HG03442 (cell line): ENCODE measurements around the gene USF3.

ENCODE experiments used
- ATAC-seq: cut with Tn5 transposase; IDR thresholded peaks from one replicate; pipeline ENCODE4 v1.9.1; 2021; ENCODE audit warnings: mild to moderate bottlenecking, moderate library complexity; ENCODE audit not compliant: unreplicated experiment

Gene USF3

DNA sequence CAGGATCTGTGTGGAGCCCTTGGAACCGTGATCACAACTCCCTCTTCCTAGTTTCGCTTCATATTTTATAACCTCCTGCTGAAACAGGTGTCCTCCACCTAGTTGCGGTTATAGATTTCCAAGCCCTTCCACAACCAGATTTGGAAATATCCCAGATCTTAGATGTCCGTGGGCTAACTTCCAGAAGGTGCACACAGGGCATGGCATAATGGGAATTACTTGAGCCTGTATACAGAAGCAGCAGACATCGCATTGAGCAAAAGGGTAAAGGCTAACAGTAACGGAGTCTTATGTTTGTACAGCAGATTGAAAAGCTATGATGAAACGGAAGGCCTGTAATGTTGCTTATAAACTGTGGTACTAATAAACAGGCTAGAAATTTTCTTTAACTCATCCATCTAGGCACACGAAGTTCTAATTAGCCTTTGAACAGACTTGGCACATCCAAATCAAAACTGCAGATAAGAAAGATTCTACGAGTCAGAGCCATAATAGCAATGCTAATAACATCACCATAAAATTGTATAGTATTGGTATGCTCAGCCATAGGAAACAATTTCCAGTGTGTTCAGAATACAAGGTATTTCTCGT is 1.2 kb upstream of the USF3 start:
- ATAC-seq, result no peak

DNA sequence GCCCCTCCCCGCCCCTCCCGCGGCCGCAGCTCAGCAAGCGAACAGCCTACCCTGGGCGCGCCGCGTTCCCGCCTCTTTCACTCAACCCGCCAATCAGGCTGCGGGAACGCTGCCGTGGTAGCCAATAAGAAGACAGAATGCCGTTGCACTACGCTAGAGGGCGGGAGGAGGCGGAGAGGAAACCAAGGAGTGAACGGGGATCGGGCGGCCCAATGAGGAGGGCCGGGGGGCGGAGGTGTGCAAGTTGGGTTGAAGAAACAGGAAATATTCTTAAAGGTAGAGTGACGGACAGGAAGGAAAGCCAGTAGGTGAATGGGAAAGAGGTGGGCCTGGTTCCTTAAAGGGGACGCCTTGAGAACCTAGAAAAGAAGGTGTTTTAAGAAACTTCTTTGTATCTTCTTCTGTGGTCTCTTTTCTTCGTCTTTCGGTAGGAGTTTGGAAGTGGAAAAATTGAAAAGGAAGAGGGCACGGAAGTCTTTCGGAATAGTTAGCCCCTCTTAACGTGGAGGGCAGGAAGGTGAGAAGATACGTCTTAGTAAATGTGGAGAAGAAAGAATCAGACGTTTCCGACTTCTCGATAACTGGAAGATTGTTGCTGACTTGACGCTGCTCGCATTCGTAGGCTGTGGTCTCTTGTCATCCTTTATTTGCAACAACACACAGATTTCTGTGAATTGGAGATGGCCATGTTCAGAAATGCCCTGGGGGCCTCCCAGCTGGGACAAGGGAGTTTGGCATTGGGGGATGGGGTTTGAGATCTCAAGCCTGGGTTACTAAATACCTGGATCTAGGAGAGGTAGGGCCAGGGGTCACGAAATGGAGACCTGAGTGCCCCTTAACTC is 437 bp upstream of the USF3 start:
- ATAC-seq, result peak; percentile 95

DNA sequence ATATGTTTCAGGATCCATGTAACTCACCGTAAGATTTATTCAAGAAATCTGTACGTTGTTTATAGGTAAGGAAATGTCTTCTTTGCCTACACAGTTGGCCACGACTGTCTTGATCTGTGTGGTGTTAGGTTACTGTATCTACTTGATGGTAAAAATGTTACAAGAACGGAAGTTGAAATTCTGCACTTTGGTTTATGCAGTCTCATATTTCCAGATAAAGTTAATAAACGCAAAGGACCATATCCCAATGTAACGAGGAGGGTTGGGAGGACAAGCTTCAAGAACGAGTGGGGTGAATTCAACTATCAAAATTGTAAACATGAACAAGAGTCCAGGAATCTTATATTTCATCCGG is 1.0 kb downstream of the USF3 start:
- no peak for ATAC-seq

GRCh38 chr3:113690482-113690881 is 6.0 kb downstream of the USF3 start:
- ATAC-seq, result no peak

DNA sequence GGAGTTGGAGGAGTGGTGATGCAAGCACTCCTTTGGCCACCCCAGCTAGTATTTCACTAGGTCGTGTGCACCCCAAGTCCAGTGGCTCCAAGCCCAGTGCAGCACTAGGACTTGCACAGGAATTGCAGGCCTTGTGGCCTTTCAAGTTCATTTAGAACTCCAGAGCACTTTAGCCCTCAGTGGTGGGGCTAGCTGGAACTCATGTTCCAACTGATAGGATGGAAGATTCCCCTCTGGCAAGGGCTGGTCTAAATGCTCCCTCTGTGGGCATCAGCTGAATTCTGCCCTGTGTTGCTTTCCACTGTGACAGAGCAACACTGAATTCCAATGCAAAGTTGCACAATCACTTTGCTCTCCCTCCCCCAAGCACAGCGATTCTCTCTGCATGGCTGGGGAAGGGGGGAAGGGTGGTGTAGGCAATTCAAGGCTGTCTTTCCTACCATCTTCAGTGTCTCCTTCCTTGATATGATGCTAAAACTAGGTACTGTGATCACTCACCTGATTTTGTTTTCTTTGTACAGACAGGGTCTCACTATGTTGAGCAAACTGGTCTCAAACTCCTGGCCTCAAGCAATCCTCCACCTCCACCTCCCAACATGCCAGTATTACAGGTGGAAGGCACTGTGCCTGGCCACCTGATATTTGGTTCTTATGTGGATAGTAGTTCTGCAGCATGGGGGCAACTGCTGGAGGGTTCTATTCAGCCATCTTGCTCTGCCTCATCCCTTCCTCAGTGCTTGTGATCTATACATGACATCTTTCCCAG is 10.3 kb downstream of the USF3 start:
- no peak for ATAC-seq

DNA sequence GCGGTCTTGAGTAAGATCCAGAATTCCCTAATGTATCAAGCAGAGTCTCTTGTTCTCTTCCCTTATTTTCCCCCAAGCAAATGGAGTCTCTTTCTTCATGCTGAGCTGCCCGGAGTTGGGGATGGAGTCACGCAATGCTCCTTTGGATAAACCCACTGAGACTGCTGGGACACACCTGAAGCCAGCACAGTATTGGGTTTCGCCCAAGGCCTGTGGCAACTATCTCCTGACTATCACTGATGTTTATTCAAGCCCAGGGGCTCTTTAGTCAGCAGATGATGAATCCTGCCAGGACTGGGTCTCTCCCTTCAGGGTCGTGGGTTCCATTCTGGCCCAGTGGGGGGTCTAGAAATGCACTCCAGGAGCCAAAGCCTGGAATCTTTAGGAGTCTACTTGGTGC is 11.3 kb downstream of the USF3 start:
- ATAC-seq, result no peak

DNA sequence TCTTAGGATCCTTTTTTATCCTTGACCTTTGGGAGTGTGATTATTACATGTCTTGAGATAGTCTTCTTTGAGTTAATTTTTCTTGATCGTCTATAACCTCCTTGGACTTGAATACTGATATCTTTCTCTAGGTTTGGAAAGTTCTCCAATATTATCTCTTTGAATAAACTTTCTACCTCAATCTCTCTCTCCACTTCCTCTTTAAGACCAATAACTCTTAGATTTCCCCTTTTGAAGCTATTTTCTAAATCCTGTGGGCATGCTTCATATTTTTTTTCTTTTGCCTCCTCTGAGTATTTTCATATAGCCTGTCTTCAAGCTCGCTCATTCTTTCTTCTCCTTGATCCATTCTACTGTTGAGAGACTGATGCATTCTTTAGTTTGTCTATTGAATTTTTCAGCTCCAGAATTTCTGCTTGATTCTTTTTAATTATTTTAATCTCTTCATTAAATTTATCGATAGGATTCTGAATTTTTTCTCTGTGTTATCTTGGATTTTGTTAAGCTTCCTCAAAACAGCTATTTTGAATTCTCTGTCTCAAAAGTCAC is 12.1 kb downstream of the USF3 start:
- no peak for ATAC-seq

- no peak for ATAC-seq
Observed at GRCh38 chr3:113678773-113679172, 17.7 kb downstream of the USF3 start.

- no peak for ATAC-seq
Observed at GRCh38 chr3:113677737-113678136, 18.7 kb downstream of the USF3 start.

- no peak for ATAC-seq
Observed at GRCh38 chr3:113676261-113676660, 20.2 kb downstream of the USF3 start.

GRCh38 chr3:113673593-113673992 is 22.8 kb downstream of the USF3 start:
- no peak for ATAC-seq

- no peak for ATAC-seq
Observed at GRCh38 chr3:113668015-113668414, 28.4 kb downstream of the USF3 start.

- ATAC-seq, result no peak
Observed at GRCh38 chr3:113664523-113665094, 31.8 kb downstream of the USF3 start.

- ATAC-seq, result no peak
Observed at GRCh38 chr3:113663761-113664160, 32.7 kb downstream of the USF3 start.

DNA sequence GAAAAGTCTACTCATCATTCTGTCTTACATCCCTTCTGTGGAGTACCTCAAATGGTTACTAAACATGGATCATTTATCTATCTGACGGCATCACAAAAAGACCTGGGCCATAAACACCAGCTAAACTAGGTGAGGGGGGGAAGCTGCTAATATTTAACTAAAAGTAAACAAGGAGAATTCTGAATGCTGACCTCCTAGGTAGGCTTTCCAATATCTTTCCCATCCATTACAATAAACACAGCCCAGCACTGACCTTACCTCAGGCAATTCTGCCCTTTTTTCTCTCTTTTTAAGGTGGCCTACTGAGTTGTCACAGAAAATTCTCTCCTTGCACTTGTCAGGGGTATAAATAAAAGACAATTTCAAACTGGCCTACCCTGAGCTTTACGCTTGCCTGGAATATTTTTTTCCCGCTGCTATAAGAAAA is 33.1 kb downstream of the USF3 start:
- ATAC-seq, result no peak

GRCh38 chr3:113662824-113663223 is 33.6 kb downstream of the USF3 start:
- ATAC-seq, result no peak

DNA sequence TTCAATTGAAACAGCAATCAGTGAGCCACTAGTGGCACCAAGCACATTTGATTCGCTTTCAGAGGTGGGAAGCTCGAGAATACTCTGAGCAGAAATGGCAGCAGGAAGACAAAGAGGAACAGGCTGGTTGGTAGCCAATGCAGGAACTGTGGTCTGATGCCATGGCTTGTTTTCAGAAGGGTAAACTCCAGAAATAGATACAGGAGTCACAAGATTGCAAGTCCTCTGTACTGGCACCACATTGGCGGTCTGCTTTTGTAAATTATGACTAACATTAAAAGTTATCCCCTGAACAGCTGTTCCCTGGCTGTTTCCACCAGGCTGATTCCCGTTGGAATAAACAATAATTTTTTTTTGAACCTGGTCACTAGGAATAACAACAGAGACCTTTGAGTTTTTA is 35.5 kb downstream of the USF3 start:
- ATAC-seq, result no peak

DNA sequence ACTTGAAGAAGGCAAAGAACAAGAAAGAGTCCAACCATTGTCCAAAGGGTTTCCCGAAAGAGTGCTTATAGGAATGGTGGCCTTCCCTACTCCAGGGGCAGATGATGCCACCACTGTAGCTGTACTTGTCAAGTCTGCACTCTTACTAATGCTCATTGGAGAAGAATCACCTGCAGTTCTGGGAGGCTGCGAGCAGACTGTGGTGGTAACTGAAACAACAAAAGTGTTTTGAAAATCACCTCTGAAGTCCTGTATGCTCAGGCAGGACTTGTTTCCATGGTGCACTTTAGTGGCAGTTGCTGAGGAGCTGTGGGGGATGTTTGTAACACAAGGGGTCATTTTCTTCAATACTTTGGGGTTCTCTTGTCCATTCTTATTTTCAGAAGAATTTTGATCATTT is 36.0 kb downstream of the USF3 start:
- ATAC-seq, result no peak

GRCh38 chr3:113659996-113660395 is 36.4 kb downstream of the USF3 start:
- ATAC-seq, result no peak

- no peak for ATAC-seq
Observed at GRCh38 chr3:113659101-113659541, 37.3 kb downstream of the USF3 start.

- no peak for ATAC-seq
Observed at GRCh38 chr3:113658107-113658506, 38.3 kb downstream of the USF3 start.
